ENCODE measurements around the gene ARL8B. TPM values are rescaled to one million over a fixed set of nuclear protein-coding genes. Genes with fewer than 3 reads are reported as not detected.

The ARL8B gene
- polyA plus RNA-seq, 1 donor from 2014 or later: 103 TPM

DNA sequence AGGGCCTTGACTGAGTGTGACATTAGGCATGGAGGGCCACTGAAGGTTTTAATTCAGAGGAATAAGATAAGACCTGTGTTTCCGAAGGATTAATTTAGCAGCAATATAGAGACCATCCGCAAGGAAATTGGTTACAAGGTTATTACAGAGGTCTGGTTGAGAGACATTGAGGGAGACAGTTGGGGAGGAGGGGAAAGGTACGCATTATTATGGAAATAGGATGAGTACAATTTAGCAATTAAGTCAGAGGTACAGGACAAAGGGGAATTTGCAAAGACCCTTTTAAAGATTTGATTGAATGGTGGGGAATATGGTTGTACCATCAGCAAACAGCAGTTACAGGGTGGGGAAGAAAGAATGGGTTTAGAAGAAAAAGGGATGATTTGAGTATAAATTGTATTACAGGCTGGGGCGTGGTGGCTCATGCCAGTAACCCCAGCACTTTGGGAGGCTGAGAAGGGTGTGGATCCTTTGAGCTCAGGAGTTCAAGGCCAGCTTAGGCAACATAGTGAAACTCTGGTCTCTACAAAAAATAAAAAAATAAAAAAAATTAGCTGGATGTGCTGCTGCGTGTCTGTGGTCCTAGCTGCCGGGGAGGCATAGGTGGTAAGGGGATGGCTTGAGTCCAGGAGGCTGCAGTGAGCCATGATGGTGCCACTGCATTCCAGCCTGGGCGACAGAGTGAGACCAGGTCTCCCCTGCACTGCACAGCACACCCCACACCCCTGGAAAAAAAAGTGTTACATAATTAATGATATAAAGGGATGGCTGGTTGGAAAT, 11.3 kb downstream of the ARL8B start:
- H3F3A ChIP-seq (ENCODE audit: insufficient read depth, low read length, poor library complexity, severe bottlenecking): no peaks in the 10 kb centered on the region
- H3K79me2 ChIP-seq (replicated peaks; ENCODE audit: insufficient read depth, low read length): peaks cover 34% of the 10 kb centered on the region
- no peak overlapping the region for H3K4me3 ChIP-seq (ENCODE audit: low read length)
- H3K9me3 ChIP-seq (ENCODE audit: low read length): no peaks in the 10 kb centered on the region
- H3K9me2 ChIP-seq (ENCODE audit: insufficient read depth, low read length): no peaks in the 10 kb centered on the region
- no peak overlapping the region for H3K4me2 ChIP-seq (ENCODE audit: low read length)
- H3K9ac ChIP-seq (ENCODE audit: low read length): no peak overlapping the region
- H4K20me1 ChIP-seq (ENCODE audit: insufficient read depth): no peaks in the 10 kb centered on the region
- no peak overlapping the region for H3K27ac ChIP-seq (ENCODE audit: low read length)
- TF ChIP-seq, protein P1, sequence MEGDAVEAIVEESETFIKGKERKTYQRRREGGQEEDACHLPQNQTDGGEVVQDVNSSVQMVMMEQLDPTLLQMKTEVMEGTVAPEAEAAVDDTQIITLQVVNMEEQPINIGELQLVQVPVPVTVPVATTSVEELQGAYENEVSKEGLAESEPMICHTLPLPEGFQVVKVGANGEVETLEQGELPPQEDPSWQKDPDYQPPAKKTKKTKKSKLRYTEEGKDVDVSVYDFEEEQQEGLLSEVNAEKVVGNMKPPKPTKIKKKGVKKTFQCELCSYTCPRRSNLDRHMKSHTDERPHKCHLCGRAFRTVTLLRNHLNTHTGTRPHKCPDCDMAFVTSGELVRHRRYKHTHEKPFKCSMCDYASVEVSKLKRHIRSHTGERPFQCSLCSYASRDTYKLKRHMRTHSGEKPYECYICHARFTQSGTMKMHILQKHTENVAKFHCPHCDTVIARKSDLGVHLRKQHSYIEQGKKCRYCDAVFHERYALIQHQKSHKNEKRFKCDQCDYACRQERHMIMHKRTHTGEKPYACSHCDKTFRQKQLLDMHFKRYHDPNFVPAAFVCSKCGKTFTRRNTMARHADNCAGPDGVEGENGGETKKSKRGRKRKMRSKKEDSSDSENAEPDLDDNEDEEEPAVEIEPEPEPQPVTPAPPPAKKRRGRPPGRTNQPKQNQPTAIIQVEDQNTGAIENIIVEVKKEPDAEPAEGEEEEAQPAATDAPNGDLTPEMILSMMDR (IDR thresholded peaks at IDR 0.05; ENCODE audit: poor library complexity, severe bottlenecking): no peak
- TF ChIP-seq RAD21 (conservative IDR thresholded peaks at IDR 0.05): no peak
- TF ChIP-seq MXI1 (conservative IDR thresholded peaks at IDR 0.05; ENCODE audit: poor library complexity, severe bottlenecking): no peak
- no peak for TF ChIP-seq EP300 (conservative IDR thresholded peaks at IDR 0.05; ENCODE audit: poor library complexity, severe bottlenecking)
- TF ChIP-seq EZH2 (IDR thresholded peaks at IDR 0.05; ENCODE audit: borderline replicate concordance, insufficient read depth, low read length, poor library complexity, severe bottlenecking): no peak
- no peak overlapping the region for H2AFZ ChIP-seq (ENCODE audit: low read depth, low read length)
- H3K36me3 ChIP-seq (ENCODE audit: insufficient read depth, low read length): no peaks in the 10 kb centered on the region
- no peaks in the 10 kb centered on the region for H3K27me3 ChIP-seq (ENCODE audit: insufficient read depth, low read depth, low read length)

DNA sequence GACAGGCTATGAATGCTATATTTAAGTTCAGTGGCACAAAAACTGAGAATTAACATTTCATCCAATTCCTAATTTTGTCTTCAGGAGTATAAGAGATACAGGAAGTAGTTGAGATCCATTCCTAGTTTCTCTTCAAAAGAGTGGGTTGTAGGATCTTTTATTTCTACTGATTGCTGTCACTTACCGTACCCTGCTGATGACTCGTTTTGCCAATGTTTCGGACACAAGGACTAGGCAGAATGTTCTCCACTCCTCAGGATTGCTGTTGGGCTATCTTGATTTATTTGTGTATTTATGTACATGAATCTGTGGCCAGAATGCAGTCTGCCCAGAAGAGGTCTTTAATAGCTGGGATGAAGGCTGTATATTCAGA, 11.9 kb downstream of the ARL8B start:
- TF ChIP-seq SMC3 (conservative IDR thresholded peaks at IDR 0.05; ENCODE audit: poor library complexity) (no peak), RAD21 (conservative IDR thresholded peaks at IDR 0.05) (no peak), TAF1 (IDR thresholded peaks at IDR 0.05; ENCODE audit: low read depth) (no peak), EP300 (conservative IDR thresholded peaks at IDR 0.05; ENCODE audit: poor library complexity, severe bottlenecking) (no peak), POLR2AphosphoS5 (IDR thresholded peaks at IDR 0.05) (no peak)
- TF ChIP-seq, protein P2, sequence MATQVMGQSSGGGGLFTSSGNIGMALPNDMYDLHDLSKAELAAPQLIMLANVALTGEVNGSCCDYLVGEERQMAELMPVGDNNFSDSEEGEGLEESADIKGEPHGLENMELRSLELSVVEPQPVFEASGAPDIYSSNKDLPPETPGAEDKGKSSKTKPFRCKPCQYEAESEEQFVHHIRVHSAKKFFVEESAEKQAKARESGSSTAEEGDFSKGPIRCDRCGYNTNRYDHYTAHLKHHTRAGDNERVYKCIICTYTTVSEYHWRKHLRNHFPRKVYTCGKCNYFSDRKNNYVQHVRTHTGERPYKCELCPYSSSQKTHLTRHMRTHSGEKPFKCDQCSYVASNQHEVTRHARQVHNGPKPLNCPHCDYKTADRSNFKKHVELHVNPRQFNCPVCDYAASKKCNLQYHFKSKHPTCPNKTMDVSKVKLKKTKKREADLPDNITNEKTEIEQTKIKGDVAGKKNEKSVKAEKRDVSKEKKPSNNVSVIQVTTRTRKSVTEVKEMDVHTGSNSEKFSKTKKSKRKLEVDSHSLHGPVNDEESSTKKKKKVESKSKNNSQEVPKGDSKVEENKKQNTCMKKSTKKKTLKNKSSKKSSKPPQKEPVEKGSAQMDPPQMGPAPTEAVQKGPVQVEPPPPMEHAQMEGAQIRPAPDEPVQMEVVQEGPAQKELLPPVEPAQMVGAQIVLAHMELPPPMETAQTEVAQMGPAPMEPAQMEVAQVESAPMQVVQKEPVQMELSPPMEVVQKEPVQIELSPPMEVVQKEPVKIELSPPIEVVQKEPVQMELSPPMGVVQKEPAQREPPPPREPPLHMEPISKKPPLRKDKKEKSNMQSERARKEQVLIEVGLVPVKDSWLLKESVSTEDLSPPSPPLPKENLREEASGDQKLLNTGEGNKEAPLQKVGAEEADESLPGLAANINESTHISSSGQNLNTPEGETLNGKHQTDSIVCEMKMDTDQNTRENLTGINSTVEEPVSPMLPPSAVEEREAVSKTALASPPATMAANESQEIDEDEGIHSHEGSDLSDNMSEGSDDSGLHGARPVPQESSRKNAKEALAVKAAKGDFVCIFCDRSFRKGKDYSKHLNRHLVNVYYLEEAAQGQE (IDR thresholded peaks at IDR 0.05; ENCODE audit: borderline replicate concordance): no peak
- TF ChIP-seq, protein P1 (IDR thresholded peaks at IDR 0.05; ENCODE audit: poor library complexity, severe bottlenecking): no peak
- Histone ChIP-seq H3K9ac (ENCODE audit: low read length) (no peak overlapping the region), H4K20me1 (ENCODE audit: insufficient read depth) (no peaks in the 10 kb centered on the region), H3K4me2 (ENCODE audit: low read length) (no peak overlapping the region), H3F3A (ENCODE audit: insufficient read depth, low read length, poor library complexity, severe bottlenecking) (no peaks in the 10 kb centered on the region), H3K36me3 (ENCODE audit: insufficient read depth, low read length) (no peaks in the 10 kb centered on the region), H3K27me3 (ENCODE audit: insufficient read depth, low read depth, low read length) (no peaks in the 10 kb centered on the region), H3K27ac (ENCODE audit: low read length) (no peak overlapping the region), H2AFZ (ENCODE audit: low read depth, low read length) (no peak overlapping the region), H3K4me3 (ENCODE audit: low read length) (no peak overlapping the region), H3K9me2 (ENCODE audit: insufficient read depth, low read length) (no peaks in the 10 kb centered on the region), H3K9me3 (ENCODE audit: low read length) (no peaks in the 10 kb centered on the region), H3K79me2 (replicated peaks; ENCODE audit: insufficient read depth, low read length) (peaks cover 34% of the 10 kb centered on the region)

Data from neural cell (in vitro differentiated cells).